ENCODE results near the gene TBL1XR1. TPM values are rescaled to one million over a fixed set of nuclear protein-coding genes. Genes with fewer than 3 reads are reported as not detected.
A peak's percentile ranks its signal among the peaks of the same experiment; 100 is the strongest.

The TBL1XR1 gene
- total and polyA plus RNA-seq, 2 of the 8 experiments (the other 6 are each of a cell fraction or from before 2014, with no cell fraction given): 28.1 to 147 TPM

DNA sequence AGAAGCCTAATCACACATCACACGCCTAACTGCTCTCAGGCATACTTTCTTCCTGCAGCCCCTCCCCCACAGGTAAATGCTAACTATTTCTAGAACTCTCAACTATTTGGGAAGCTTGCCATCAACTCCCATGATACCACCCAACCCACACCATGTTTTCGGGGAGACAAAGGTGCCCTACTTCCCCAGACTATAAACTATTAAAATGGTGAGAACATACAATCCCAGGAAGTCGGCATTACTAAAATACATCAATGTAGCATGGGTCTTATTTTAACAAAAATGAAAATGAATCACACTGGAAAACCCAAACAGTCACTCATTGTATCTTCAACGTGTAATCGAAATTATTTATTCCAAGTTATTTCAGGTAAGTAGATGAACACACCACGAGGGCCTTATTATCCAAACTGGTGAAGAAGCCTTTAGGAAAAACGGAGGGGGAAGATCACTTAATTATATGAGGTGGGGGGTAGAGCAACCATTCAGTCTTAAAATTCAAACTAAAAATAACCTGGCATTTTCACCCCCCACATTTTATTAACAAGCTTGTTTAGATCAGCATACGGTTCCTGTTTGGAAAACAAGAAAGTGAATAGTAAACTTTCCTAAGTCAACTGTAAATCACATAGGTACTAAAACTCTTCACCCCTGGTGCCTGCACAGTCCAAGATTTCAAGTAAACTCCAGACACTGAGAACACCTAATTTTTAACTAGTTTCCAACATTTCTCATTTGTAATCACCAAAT lies 1.9 kb downstream of the TBL1XR1 start (continued):
- TF ChIP-seq TEAD4 (IDR thresholded peaks at IDR 0.05; ENCODE audit: low read depth, low read length): peak; percentile 52
- peak in 1 of 2 experiments; percentile 25; a peak in 2 of 3 replicates for TF ChIP-seq POLR2A (IDR thresholded peaks at IDR 0.05; ENCODE audit: control extremely low read depth in 1 of 2, low read depth in 2 of 2, low read length in 2 of 2)
- TF ChIP-seq CHD1 (IDR thresholded peaks at IDR 0.05; ENCODE audit: low read depth, low read length): peak; percentile 73; the same call in 1 of the 2 replicates
- TF ChIP-seq, protein P1, sequence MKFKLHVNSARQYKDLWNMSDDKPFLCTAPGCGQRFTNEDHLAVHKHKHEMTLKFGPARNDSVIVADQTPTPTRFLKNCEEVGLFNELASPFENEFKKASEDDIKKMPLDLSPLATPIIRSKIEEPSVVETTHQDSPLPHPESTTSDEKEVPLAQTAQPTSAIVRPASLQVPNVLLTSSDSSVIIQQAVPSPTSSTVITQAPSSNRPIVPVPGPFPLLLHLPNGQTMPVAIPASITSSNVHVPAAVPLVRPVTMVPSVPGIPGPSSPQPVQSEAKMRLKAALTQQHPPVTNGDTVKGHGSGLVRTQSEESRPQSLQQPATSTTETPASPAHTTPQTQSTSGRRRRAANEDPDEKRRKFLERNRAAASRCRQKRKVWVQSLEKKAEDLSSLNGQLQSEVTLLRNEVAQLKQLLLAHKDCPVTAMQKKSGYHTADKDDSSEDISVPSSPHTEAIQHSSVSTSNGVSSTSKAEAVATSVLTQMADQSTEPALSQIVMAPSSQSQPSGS (IDR thresholded peaks at IDR 0.05; ENCODE audit: low read length): no peak
- no peak for TF ChIP-seq SIN3A (conservative IDR thresholded peaks at IDR 0.05 in 1 of 2, IDR thresholded peaks at IDR 0.05 in 1 of 2; ENCODE audit: low read depth in 1 of 2, low read length in 2 of 2)
- TF ChIP-seq RNF2 (IDR thresholded peaks at IDR 0.05; ENCODE audit: borderline replicate concordance, low read depth, low read length, missing control alignments, poor library complexity, severe bottlenecking): no peak
- TF ChIP-seq TAF1 (IDR thresholded peaks at IDR 0.05; ENCODE audit: low read depth, low read length): no peak
- TF ChIP-seq CREB1 (IDR thresholded peaks at IDR 0.05): no peak
- no peak for TF ChIP-seq SIRT6 (IDR thresholded peaks at IDR 0.05; ENCODE audit: low read length)

Measured in H1 (cell line).